Muscle of leg (tissue), 11 donors: ENCODE data around the gene HK3. TPM values are rescaled to one million over a fixed set of nuclear protein-coding genes. Genes with fewer than 3 reads are reported as not detected.
A peak's percentile ranks its signal among the peaks of the same experiment; 100 is the strongest.

Experiments
- DNase-seq: peaks from one replicate; pipeline ENCODE4 v3.0.0; 2013
- H3K27ac ChIP-seq: one replicate; pipeline ENCODE4 v1.5.1; 2013; ENCODE audit warnings: mild to moderate bottlenecking, low read length, control low read depth
- H3K27me3 ChIP-seq: one replicate; pipeline ENCODE4 v1.6.1; 2013; ENCODE audit warnings: low read length; ENCODE audit not compliant: control insufficient read depth, insufficient read depth
- H3K36me3 ChIP-seq: one replicate; pipeline ENCODE4 v1.6.1; 2013; ENCODE audit warnings: low read length; ENCODE audit not compliant: control insufficient read depth, insufficient read depth
- H3K4me1 ChIP-seq: one replicate; pipeline ENCODE4 v1.6.1; 2013; ENCODE audit warnings: low read length; ENCODE audit not compliant: control insufficient read depth, insufficient read depth
- H3K4me3 ChIP-seq: one replicate; pipeline ENCODE4 v1.5.1; 2013; ENCODE audit warnings: low read length, control low read depth
- H3K9me3 ChIP-seq: replicated peaks from 2 replicates; pipeline ENCODE4 v1.6.1; 2013; ENCODE audit warnings: low read depth, low read length; ENCODE audit not compliant: control insufficient read depth
- WGBS: methylation state at CpG from one replicate; pipeline ENCODE4 v1.1.5; 2013; ENCODE audit warnings: missing lambda C conversion rate; ENCODE audit not compliant: insufficient coverage; 5-methylcytosine and 5-hydroxymethylcytosine counted together
- polyA plus RNA-seq, 8 donors: library from polyadenylated mRNA; unstranded; fragments of 120-200 nt; gene quantifications; one replicate each; pipeline versions ENCODE4 v1.2.1 to v1.2.3, GENCODE V29; 2013; ENCODE audit warnings: inconsistent platforms in 1 of 8, low replicate concordance in 1 of 8; ENCODE audit not compliant: insufficient read length in 8 of 8, insufficient read depth in 1 of 8
- total RNA-seq: library from RNA; stranded (reverse); fragments of 120-200 nt; gene quantifications from one replicate; pipeline ENCODE4 v1.2.4, GENCODE V29; 2013

Gene HK3
- total and polyA plus RNA-seq, 9 donors = 0.49 to 1.9 (median 1.2) TPM

DNA sequence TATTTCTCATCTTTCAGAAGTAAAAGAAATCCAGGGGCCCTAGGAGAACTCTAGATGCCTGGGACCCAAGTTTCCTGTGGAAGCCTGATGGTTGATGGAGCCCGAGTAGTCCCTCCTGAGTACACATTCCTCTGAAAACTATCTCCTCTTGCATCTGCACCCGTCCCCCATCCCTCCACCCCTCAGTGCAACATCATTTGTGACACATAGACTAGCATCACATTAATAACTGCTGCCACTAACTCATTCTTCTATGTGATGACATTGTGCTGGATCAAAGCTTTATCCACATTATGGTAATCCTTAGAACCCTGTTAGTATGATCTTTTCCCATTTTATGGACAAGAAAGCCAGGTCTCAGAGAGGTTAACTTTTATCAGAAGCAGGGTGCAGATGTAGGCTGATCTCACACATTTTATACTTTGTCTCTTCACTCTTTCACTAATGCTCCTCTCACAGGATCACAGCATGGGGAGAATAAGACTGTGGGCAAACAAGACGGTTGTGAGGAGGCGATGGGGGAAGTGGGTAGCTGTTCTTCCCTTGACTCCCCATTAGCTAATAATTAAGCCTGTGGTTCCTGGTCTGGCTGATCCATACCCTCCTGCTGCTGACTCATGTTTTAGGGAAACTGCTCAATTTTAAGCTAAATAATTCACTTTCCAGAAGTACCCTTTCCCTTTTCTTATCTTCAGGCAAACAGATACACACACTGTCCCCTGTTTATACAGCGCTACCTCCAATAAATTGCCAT, 3.9 kb upstream of the HK3 start:
- no peak for DNase-seq
- Histone ChIP-seq H3K27me3 (no peaks in the 10 kb centered on the region), H3K36me3 (peaks cover 47% of the 10 kb centered on the region), H3K4me3 (no peak overlapping the region), H3K27ac (no peak overlapping the region), H3K4me1 (peaks cover 24% of the 10 kb centered on the region), H3K9me3 (no peaks in the 10 kb centered on the region)
- 75% methylated on average over 2 of the region's 5 CpGs for WGBS

DNA sequence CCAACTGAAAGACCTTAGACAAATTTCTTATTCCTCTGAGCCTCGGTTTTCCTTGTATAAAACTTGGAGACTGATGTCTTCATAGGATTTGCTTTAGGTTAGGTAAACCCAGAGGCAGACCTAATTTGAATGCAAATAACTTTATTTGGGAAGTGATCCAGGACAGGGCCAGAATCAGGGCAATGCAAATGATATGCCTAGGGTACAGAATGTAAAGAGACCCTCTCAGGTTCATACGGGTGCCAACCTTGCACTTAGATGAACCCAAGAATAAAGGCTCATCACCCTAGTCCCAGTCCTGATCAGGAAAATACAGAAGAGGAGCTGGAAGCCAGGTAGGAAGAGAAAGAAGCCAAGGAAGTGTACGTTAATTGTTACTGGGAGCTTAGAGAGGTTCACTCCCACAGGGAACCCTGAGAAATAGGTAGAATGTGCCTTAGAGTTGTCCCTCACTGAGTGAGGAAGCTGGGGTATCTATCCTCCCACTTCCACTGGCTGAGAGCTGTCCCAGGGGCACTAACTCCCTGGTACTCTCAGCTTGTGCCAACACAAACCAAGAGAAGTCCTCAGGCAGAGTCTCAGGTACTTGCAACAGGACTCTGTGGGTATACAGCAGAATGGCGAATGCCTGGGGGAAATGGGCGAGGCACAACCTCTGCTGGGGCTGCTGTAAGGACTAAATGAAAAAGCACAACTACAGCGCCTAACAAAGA, 3.1 kb upstream of the HK3 start:
- H3K4me1 ChIP-seq = peaks cover 24% of the 10 kb centered on the region
- peaks cover 43% of the 10 kb centered on the region for H3K36me3 ChIP-seq
- no peak for DNase-seq
- 100% methylated on average over 3 of the region's 6 CpGs for WGBS
- no peaks in the 10 kb centered on the region for H3K9me3 ChIP-seq
- H3K27me3 ChIP-seq = no peaks in the 10 kb centered on the region
- no peak overlapping the region for H3K4me3 ChIP-seq
- H3K27ac ChIP-seq = no peak overlapping the region

DNA sequence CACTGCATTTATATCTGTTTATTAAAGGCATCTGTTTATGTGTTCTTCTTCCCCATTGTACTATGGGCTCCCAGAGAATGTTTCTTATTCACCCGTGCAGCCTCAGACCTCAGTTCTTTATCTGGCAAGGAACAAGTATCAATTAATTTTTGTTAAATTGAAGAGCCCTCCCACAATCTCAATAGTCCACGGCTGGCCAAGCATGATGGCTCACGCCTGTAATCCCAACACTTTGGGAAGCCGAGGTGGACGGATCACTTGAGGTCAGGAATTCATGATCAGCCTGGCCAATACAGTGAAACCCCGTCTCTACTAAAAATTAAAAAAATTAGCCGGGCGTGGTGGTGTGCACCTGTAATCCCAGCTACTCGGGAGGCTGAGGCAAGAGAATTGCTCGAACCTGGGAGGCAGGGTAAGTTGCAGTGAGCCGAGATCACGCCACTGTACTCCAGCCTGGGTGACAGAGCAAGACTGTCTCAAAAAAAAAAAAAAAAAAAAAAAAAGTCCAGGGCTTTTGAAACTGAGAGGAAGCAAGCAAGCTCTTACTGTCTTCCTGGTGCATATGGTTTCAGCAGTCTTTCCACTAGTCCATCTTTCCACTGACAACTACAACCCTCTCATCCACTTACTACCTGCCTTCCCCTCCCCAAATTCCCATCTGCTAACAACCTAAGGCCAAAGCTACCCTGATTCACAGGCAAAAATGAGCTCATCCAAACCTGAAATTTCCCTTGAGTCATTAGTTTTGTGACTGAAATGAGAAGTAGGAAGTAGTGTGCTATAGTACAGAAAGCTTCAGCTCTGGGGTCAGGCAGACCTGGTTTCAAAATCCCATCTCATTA, 2.3 kb upstream of the HK3 start:
- Histone ChIP-seq H3K36me3 (peaks cover 35% of the 10 kb centered on the region), H3K9me3 (no peaks in the 10 kb centered on the region), H3K27ac (no peak overlapping the region), H3K27me3 (no peaks in the 10 kb centered on the region), H3K4me1 (peaks cover 24% of the 10 kb centered on the region), H3K4me3 (no peak overlapping the region)
- peak; percentile 45 for DNase-seq
- WGBS = 84% methylated on average over 8 of the region's 12 CpGs

DNA sequence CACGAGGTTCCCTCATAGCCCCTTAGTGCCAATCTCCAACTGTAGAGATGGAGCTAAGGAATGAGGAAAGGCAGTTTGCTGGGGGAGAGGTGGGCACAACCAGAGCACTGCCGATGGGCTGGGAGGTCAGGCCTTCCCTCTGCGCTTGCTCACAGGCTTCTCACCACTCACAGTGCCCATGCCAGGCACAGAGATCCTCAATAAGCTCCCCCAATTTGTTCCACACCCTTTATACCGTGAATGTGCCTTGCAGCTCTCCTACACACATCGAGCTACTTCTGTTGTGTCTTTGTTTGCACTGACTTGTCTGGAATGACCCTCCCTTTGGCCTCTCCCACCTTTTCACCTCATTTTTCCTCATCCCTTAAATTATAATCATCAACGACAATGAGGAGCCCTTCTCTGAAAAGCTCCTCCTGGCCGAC, 1.6 kb upstream of the HK3 start:
- Histone ChIP-seq H3K9me3 (no peaks in the 10 kb centered on the region), H3K4me3 (no peak overlapping the region), H3K4me1 (peaks cover 24% of the 10 kb centered on the region), H3K36me3 (peaks cover 28% of the 10 kb centered on the region), H3K27me3 (no peaks in the 10 kb centered on the region), H3K27ac (no peak overlapping the region)
- no peak for DNase-seq
- 84% methylated on average over 4 of the region's 7 CpGs for WGBS

DNA sequence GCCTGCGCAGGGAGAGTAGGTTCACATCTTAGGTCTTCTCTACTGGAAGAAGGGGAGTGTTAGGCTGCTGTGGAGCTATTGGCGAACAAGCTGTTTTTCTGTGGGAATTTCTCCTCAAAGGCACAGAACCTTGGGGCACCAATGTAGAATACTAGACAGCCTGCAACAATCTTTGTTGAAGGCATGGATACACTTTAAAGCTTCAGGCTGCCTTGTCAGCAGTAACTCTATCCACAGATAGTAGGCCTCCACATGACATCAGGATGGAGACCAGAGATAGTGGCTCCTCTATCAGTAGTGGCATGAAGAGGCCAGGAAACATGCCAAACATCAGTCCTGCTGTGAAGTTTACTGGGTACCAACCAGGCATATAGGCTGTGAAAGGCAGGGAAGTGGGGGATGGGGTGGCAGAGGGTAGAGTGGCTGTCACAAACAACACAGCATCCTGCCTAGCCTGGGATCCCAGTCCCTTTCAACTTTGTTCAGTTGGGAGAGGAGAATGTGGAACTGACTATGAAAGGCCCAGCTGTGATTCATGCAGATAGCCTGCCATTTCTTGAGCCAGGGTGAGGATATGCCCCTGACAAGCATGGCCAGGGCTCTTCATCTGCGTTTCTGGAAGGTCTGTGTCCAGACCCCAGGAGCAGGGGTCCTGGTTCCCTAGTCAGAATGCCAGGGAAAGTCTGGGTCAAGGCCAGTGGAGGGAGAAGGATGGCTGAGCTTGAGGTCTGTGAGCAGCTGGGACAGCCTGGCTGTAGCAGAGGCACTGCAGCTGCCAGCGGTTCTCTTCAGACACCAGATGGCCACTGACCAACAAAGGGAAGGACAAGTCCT, 1.0 kb upstream of the HK3 start:
- Histone ChIP-seq H3K4me3 (no peak overlapping the region), H3K36me3 (peaks cover 22% of the 10 kb centered on the region), H3K27me3 (no peaks in the 10 kb centered on the region), H3K9me3 (no peaks in the 10 kb centered on the region), H3K4me1 (peaks cover 24% of the 10 kb centered on the region), H3K27ac (peak overlapping the region; percentile 49)
- WGBS = 79% methylated on average over 3 of the region's 4 CpGs
- peak; percentile 80 for DNase-seq

DNA sequence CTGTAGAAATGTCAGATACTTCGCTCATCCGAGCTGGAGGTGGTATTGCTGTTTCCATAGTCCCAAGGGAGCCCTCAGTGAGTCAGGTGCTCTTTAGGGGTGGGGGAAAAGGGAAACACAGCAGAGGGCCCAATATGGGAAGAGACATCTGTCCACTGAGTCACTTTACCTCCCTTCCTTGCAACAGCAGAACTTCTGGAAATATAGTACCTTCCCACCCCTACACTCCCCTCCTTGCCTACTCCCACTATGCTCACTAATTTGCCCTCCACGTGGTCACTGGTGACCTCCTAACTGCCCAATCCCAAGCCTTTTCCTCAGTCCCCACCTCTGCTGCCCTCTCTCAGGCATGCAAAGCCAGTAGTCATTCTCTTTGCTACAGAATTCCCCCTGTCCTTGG, 1.9 kb downstream of the HK3 start:
- H3K9me3 ChIP-seq = no peaks in the 10 kb centered on the region
- H3K27ac ChIP-seq = no peak overlapping the region
- peaks cover 2% of the 10 kb centered on the region for H3K36me3 ChIP-seq
- H3K4me3 ChIP-seq = no peak overlapping the region
- WGBS = 58% methylated on average over 2 of the region's 3 CpGs
- peaks cover 24% of the 10 kb centered on the region for H3K4me1 ChIP-seq
- no peaks in the 10 kb centered on the region for H3K27me3 ChIP-seq
- DNase-seq = no peak

DNA sequence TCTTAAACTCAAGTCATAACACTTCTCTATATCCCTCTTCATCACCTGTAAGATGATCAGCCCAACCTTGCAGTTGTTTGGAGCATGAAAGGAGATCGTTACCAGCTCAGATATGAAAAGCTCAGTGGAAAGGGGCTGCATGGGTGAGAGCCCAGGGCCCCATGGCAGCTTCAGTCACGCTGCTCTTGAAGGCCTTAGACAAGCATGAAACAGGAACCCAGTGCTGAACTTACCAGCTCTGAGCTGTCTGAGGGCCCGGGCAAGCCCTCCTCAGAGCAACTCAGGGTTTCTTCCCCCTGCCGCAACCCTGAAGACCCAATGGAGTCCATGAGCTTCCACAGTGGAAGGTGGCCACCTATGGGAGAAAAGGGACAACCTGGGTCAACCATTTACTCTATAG, 3.3 kb downstream of the HK3 start:
- H3K9me3 ChIP-seq = no peaks in the 10 kb centered on the region
- DNase-seq = no peak
- no peak overlapping the region for H3K4me3 ChIP-seq
- H3K36me3 ChIP-seq = no peaks in the 10 kb centered on the region
- H3K27ac ChIP-seq = no peak overlapping the region
- peaks cover 6% of the 10 kb centered on the region for H3K27me3 ChIP-seq
- peaks cover 19% of the 10 kb centered on the region for H3K4me1 ChIP-seq
- 63% methylated on average over 2 of the region's 4 CpGs for WGBS

DNA sequence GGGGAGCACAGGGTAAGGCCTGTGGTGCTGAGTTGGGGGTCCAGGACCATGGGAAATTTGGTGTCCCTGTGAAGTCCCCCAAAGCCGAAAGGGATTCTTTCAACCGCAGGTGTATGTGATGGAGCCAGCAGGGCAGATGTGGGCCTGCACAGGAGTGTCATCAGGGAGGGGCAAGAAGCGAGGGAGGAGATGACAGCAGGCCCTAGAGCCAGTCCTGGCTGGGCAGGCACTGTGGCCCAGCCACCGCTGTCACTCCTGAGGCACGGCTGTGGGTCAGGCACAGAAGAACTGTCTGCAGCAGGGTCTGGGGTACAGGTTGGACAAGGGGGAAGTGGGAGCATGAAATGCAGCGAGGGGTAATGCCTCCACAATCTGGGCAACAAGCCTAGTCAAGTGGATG, 4.8 kb downstream of the HK3 start:
- 81% methylated on average over 6 of the region's 6 CpGs for WGBS
- H3K36me3 ChIP-seq = no peaks in the 10 kb centered on the region
- H3K27ac ChIP-seq = no peak overlapping the region
- H3K4me3 ChIP-seq = no peak overlapping the region
- H3K9me3 ChIP-seq = no peaks in the 10 kb centered on the region
- no peak for DNase-seq
- H3K27me3 ChIP-seq = peaks cover 6% of the 10 kb centered on the region
- H3K4me1 ChIP-seq = peaks cover 4% of the 10 kb centered on the region

DNA sequence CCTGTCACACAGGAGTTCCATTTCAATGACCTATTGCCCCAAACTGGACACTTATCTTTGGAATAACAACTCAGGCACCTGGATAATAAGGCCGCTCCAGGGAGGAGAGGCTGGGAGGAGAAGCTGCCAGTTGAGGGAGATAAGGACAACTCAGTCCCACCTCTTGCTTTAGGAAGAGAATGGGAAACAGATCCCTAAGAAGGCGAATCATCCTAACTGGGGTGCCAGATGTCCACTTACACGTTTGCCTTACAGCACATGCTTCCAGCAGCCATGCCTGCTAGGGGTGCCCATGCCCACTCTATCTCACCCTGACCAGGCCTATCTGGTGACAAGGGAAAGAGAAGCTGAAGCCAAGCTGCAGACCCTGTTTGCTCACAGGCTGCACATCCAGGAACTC, 6.5 kb downstream of the HK3 start:
- WGBS = 69% methylated on average over 3 of the region's 3 CpGs
- Histone ChIP-seq H3K4me1 (no peaks in the 10 kb centered on the region), H3K27me3 (peaks cover 6% of the 10 kb centered on the region), H3K4me3 (no peak overlapping the region), H3K36me3 (no peaks in the 10 kb centered on the region), H3K27ac (no peak overlapping the region), H3K9me3 (no peaks in the 10 kb centered on the region)
- no peak for DNase-seq
